GM23338 (cell line): Measurements from ENCODE around the gene NDST3. TPM values are rescaled to one million over a fixed set of nuclear protein-coding genes. Genes with fewer than 3 reads are reported as not detected.

Experiments used
- ATAC-seq: fragments of 200-7000 bp; cut with Tn5 transposase; 3 replicates; pipeline ENCODE4 v1.9.1; 2020
- DNase-seq: peaks from one replicate; pipeline ENCODE4 v3.0.0-alpha.2; 2015; ENCODE audit warnings: low spot score
- H2AFZ ChIP-seq: fragments of 200-600 bp; sonication (generic); 2 replicates; pipeline ENCODE4 v1.8.0; 2016; ENCODE audit warnings: antibody characterized with exemption, mild to moderate bottlenecking, moderate library complexity
- H3F3A ChIP-seq: fragments of 200-600 bp; sonication (generic); replicated peaks from 2 replicates; pipeline ENCODE4 v1.8.0; 2017; ENCODE audit warnings: antibody characterized with exemption, mixed run types, low read depth
- H3K27ac ChIP-seq: fragments of 200-600 bp; sonication (generic); 2 replicates; pipeline ENCODE4 v1.6.1; 2016; ENCODE audit warnings: low read depth
- H3K27me3 ChIP-seq: fragments of 200-600 bp; sonication (generic); 2 replicates; pipeline ENCODE4 v1.8.0; 2016; ENCODE audit warnings: mild to moderate bottlenecking, mixed run types, moderate library complexity; ENCODE audit not compliant: insufficient read depth
- H3K36me3 ChIP-seq: fragments of 200-600 bp; sonication (generic); 2 replicates; pipeline ENCODE4 v1.8.0; 2016; ENCODE audit warnings: mild to moderate bottlenecking; ENCODE audit not compliant: insufficient read depth
- H3K4me1 ChIP-seq: fragments of 200-600 bp; sonication (generic); 2 replicates; pipeline ENCODE4 v1.8.0; 2016; ENCODE audit warnings: mild to moderate bottlenecking, moderate library complexity; ENCODE audit not compliant: insufficient read depth
- H3K4me2 ChIP-seq: fragments of 200-600 bp; sonication (generic); 2 replicates; pipeline ENCODE4 v1.7.1; 2017; ENCODE audit warnings: mixed run types
- H3K4me3 ChIP-seq: fragments of 200-600 bp; sonication (generic); 2 replicates; pipeline ENCODE4 v1.6.1; 2016; ENCODE audit warnings: mixed run types
- H3K79me2 ChIP-seq: fragments of 200-600 bp; sonication (generic); replicated peaks from 2 replicates; pipeline ENCODE4 v1.8.0; 2017; ENCODE audit warnings: mild to moderate bottlenecking; ENCODE audit not compliant: insufficient read depth
- H3K9me2 ChIP-seq: fragments of 200-600 bp; sonication (generic); 2 replicates; pipeline ENCODE4 v1.8.0; 2017; ENCODE audit not compliant: insufficient read depth
- H4K20me1 ChIP-seq: fragments of 200-600 bp; sonication (generic); replicated peaks from 2 replicates; pipeline ENCODE4 v1.8.0; 2017; ENCODE audit warnings: mild to moderate bottlenecking; ENCODE audit not compliant: insufficient read depth
- H3K27ac Mint-ChIP-seq: 2 replicates; pipeline ENCODE4 v1.8.0; 2020; ENCODE audit warnings: inconsistent platforms, mild to moderate bottlenecking, moderate library complexity, mixed read lengths
- H3K27me3 Mint-ChIP-seq: 3 replicates; pipeline ENCODE4 v1.8.0; 2022; ENCODE audit warnings: low read depth, mild to moderate bottlenecking, moderate library complexity, mixed read lengths, inconsistent platforms; ENCODE audit not compliant: insufficient read depth, poor library complexity
- H3K36me3 Mint-ChIP-seq: 3 replicates; pipeline ENCODE4 v1.8.0; 2021; ENCODE audit warnings: low read depth, mild to moderate bottlenecking, inconsistent platforms, moderate library complexity, mixed read lengths
- H3K4me1 Mint-ChIP-seq: 3 replicates; pipeline ENCODE4 v1.8.0; 2020; ENCODE audit warnings: mild to moderate bottlenecking, inconsistent platforms, mixed read lengths
- H3K4me3 Mint-ChIP-seq: 3 replicates; pipeline ENCODE4 v1.8.0; 2021; ENCODE audit warnings: moderate library complexity, mild to moderate bottlenecking, inconsistent platforms, mixed read lengths
- H3K9me3 Mint-ChIP-seq: 3 replicates; pipeline ENCODE4 v1.8.0; 2020; ENCODE audit warnings: moderate library complexity, mild to moderate bottlenecking, inconsistent platforms, mixed read lengths
- CREB1 ChIP-seq: fragments of 250-450 bp; sonication (Bioruptor Pico); IDR thresholded peaks from 2 replicates; pipeline ENCODE4 v1.5.0; 2020; ENCODE audit warnings: low read depth, mild to moderate bottlenecking, moderate library complexity
- EZH2 ChIP-seq: fragments of 200-600 bp; sonication (generic); IDR thresholded peaks from one replicate; pipeline ENCODE4 v1.8.0; 2017; ENCODE audit warnings: antibody characterized with exemption, mild to moderate bottlenecking, low read depth; ENCODE audit not compliant: unreplicated experiment
- EZH2phosphoT487 ChIP-seq: fragments of 200-600 bp; sonication (generic); IDR thresholded peaks from one replicate; pipeline ENCODE4 v1.8.1; 2018; ENCODE audit warnings: antibody characterized with exemption; ENCODE audit not compliant: unreplicated experiment
- JUNB ChIP-seq: IDR thresholded peaks from one replicate; pipeline ENCODE4 v1.6.1; 2016; ENCODE audit warnings: antibody characterized with exemption; ENCODE audit not compliant: unreplicated experiment
- NANOG ChIP-seq: IDR thresholded peaks from 2 replicates; pipeline ENCODE4 v1.6.1; 2016; ENCODE audit warnings: antibody characterized with exemption, borderline replicate concordance
- POLR2AphosphoS5 ChIP-seq: IDR thresholded peaks from 2 replicates; pipeline ENCODE4 v1.6.1; 2016; ENCODE audit warnings: antibody characterized with exemption, low read depth
- STAT1 ChIP-seq: IDR thresholded peaks from one replicate; pipeline ENCODE4 v1.6.1; 2016; ENCODE audit warnings: antibody characterized with exemption; ENCODE audit not compliant: unreplicated experiment
- ZNF114 ChIP-seq: fragments of 250-450 bp; sonication (Bioruptor Pico); IDR thresholded peaks from 2 replicates; pipeline ENCODE4 v1.5.0; 2020; ENCODE audit warnings: mild to moderate bottlenecking, moderate library complexity
- ZNF331 ChIP-seq: fragments of 250-450 bp; sonication (Bioruptor Pico); IDR thresholded peaks from 2 replicates; pipeline ENCODE4 v1.5.0; 2020; ENCODE audit warnings: low read depth, mild to moderate bottlenecking, moderate library complexity
- polyA plus RNA-seq: library from polyadenylated mRNA; unstranded; fragments of >200 nt; fragmentation: Nextera tagmentation; extraction: Ambion mirVana; gene quantifications from 2 replicates; pipeline ENCODE4 v1.2.1, GENCODE V29; 2016
- total RNA-seq: library from RNA; depleted of rRNA; stranded (reverse); fragments of >200 nt; shearing (Covaris generic); gene quantifications from 2 replicates; pipeline ENCODE4 v1.2.3, GENCODE V29; 2014
- TF ChIP-seq, protein P1 (sequence below): IDR thresholded peaks from 2 replicates; pipeline ENCODE4 v1.6.1; 2016; ENCODE audit warnings: antibody characterized with exemption
- TF ChIP-seq, protein P2 (sequence below), 2 experiments: fragments of 200-600 bp in 1 of 2; sonication (generic) in 1 of 2; conservative IDR thresholded peaks; 2 replicates each; pipeline versions ENCODE4 v1.5.1 to v1.6.1; 2016 to 2017; ENCODE audit warnings: antibody characterized with exemption in 2 of 2, low read depth in 2 of 2, mild to moderate bottlenecking in 2 of 2, moderate library complexity in 1 of 2
- TF ChIP-seq, protein P3 (sequence below): fragments of 250-450 bp; sonication (Bioruptor Pico); IDR thresholded peaks from 2 replicates; pipeline ENCODE4 v1.5.0; 2020; ENCODE audit warnings: mild to moderate bottlenecking, moderate library complexity
- TF ChIP-seq, protein P4 (sequence below): IDR thresholded peaks from one replicate; pipeline ENCODE4 v1.6.1; 2018; ENCODE audit warnings: antibody characterized with exemption; ENCODE audit not compliant: unreplicated experiment

The NDST3 gene
- total and polyA plus RNA-seq, 2 experiments from 2014 or later = 0.19 to 0.56 TPM

DNA sequence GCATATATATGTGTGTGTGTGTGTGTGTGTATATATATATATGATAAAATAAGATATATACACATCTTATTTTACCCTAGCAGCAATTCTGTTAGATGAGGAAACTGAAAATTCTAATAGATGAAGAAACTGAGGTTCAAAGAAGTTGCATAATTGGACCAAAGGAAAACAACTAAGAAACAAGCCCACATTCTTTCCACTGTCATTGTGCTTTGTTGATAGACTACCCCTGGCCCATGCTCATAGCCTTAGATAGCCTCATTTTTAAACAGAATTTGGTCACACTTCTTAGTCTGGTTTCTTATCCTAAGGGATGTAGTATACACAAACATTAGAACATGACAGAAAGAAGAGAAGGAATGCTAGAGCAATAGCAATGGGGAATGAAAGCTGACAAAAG, 138.8 kb downstream of the NDST3 start:
- H4K20me1 ChIP-seq = no peaks in the 10 kb centered on the region
- no peak overlapping the region for H3K4me2 ChIP-seq
- ATAC-seq (no peak), DNase-seq (no peak)
- Mint-ChIP-seq H3K36me3 (no peaks in the 10 kb centered on the region), H3K27ac (no peak overlapping the region), H3K4me1 (peaks cover 3% of the 10 kb centered on the region; the same call in 2 of the 3 replicates), H3K9me3 (peaks cover 3% of the 10 kb centered on the region; the same call in 1 of the 3 replicates), H3K27me3 (no peaks in the 10 kb centered on the region), H3K4me3 (no peak overlapping the region)
- no peaks in the 10 kb centered on the region for H3K79me2 ChIP-seq
- H3K4me1 ChIP-seq = no peaks in the 10 kb centered on the region
- TF ChIP-seq, protein P1, sequence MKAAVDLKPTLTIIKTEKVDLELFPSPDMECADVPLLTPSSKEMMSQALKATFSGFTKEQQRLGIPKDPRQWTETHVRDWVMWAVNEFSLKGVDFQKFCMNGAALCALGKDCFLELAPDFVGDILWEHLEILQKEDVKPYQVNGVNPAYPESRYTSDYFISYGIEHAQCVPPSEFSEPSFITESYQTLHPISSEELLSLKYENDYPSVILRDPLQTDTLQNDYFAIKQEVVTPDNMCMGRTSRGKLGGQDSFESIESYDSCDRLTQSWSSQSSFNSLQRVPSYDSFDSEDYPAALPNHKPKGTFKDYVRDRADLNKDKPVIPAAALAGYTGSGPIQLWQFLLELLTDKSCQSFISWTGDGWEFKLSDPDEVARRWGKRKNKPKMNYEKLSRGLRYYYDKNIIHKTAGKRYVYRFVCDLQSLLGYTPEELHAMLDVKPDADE = no peak
- TF ChIP-seq NANOG = no peak
- no peak for TF ChIP-seq POLR2AphosphoS5
- TF ChIP-seq, protein P2, sequence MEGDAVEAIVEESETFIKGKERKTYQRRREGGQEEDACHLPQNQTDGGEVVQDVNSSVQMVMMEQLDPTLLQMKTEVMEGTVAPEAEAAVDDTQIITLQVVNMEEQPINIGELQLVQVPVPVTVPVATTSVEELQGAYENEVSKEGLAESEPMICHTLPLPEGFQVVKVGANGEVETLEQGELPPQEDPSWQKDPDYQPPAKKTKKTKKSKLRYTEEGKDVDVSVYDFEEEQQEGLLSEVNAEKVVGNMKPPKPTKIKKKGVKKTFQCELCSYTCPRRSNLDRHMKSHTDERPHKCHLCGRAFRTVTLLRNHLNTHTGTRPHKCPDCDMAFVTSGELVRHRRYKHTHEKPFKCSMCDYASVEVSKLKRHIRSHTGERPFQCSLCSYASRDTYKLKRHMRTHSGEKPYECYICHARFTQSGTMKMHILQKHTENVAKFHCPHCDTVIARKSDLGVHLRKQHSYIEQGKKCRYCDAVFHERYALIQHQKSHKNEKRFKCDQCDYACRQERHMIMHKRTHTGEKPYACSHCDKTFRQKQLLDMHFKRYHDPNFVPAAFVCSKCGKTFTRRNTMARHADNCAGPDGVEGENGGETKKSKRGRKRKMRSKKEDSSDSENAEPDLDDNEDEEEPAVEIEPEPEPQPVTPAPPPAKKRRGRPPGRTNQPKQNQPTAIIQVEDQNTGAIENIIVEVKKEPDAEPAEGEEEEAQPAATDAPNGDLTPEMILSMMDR (conservative IDR thresholded peaks at IDR 0.05; ENCODE audit: low read depth in 2 of 2) = no peak
- no peak for TF ChIP-seq ZNF331
- no peak for TF ChIP-seq STAT1
- no peak for TF ChIP-seq EZH2phosphoT487
- TF ChIP-seq, protein P3, sequence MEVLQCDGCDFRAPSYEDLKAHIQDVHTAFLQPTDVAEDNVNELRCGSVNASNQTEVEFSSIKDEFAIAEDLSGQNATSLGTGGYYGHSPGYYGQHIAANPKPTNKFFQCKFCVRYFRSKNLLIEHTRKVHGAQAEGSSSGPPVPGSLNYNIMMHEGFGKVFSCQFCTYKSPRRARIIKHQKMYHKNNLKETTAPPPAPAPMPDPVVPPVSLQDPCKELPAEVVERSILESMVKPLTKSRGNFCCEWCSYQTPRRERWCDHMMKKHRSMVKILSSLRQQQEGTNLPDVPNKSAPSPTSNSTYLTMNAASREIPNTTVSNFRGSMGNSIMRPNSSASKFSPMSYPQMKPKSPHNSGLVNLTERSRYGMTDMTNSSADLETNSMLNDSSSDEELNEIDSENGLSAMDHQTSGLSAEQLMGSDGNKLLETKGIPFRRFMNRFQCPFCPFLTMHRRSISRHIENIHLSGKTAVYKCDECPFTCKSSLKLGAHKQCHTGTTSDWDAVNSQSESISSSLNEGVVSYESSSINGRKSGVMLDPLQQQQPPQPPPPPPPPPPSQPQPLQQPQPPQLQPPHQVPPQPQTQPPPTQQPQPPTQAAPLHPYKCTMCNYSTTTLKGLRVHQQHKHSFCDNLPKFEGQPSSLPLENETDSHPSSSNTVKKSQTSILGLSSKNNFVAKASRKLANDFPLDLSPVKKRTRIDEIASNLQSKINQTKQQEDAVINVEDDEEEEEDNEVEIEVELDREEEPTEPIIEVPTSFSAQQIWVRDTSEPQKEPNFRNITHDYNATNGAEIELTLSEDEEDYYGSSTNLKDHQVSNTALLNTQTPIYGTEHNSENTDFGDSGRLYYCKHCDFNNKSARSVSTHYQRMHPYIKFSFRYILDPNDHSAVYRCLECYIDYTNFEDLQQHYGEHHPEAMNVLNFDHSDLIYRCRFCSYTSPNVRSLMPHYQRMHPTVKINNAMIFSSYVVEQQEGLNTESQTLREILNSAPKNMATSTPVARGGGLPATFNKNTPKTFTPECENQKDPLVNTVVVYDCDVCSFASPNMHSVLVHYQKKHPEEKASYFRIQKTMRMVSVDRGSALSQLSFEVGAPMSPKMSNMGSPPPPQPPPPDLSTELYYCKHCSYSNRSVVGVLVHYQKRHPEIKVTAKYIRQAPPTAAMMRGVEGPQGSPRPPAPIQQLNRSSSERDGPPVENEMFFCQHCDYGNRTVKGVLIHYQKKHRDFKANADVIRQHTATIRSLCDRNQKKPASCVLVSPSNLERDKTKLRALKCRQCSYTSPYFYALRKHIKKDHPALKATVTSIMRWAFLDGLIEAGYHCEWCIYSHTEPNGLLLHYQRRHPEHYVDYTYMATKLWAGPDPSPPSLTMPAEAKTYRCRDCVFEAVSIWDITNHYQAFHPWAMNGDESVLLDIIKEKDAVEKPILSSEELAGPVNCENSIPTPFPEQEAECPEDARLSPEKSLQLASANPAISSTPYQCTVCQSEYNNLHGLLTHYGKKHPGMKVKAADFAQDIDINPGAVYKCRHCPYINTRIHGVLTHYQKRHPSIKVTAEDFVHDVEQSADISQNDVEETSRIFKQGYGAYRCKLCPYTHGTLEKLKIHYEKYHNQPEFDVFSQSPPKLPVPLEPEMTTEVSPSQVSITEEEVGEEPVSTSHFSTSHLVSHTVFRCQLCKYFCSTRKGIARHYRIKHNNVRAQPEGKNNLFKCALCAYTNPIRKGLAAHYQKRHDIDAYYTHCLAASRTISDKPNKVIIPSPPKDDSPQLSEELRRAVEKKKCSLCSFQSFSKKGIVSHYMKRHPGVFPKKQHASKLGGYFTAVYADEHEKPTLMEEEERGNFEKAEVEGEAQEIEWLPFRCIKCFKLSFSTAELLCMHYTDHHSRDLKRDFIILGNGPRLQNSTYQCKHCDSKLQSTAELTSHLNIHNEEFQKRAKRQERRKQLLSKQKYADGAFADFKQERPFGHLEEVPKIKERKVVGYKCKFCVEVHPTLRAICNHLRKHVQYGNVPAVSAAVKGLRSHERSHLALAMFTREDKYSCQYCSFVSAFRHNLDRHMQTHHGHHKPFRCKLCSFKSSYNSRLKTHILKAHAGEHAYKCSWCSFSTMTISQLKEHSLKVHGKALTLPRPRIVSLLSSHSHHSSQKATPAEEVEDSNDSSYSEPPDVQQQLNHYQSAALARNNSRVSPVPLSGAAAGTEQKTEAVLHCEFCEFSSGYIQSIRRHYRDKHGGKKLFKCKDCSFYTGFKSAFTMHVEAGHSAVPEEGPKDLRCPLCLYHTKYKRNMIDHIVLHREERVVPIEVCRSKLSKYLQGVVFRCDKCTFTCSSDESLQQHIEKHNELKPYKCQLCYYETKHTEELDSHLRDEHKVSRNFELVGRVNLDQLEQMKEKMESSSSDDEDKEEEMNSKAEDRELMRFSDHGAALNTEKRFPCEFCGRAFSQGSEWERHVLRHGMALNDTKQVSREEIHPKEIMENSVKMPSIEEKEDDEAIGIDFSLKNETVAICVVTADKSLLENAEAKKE (CRISPR knock-in tag) = no peak
- no peak for TF ChIP-seq JUNB
- TF ChIP-seq EZH2 = no peak
- TF ChIP-seq, protein P4, sequence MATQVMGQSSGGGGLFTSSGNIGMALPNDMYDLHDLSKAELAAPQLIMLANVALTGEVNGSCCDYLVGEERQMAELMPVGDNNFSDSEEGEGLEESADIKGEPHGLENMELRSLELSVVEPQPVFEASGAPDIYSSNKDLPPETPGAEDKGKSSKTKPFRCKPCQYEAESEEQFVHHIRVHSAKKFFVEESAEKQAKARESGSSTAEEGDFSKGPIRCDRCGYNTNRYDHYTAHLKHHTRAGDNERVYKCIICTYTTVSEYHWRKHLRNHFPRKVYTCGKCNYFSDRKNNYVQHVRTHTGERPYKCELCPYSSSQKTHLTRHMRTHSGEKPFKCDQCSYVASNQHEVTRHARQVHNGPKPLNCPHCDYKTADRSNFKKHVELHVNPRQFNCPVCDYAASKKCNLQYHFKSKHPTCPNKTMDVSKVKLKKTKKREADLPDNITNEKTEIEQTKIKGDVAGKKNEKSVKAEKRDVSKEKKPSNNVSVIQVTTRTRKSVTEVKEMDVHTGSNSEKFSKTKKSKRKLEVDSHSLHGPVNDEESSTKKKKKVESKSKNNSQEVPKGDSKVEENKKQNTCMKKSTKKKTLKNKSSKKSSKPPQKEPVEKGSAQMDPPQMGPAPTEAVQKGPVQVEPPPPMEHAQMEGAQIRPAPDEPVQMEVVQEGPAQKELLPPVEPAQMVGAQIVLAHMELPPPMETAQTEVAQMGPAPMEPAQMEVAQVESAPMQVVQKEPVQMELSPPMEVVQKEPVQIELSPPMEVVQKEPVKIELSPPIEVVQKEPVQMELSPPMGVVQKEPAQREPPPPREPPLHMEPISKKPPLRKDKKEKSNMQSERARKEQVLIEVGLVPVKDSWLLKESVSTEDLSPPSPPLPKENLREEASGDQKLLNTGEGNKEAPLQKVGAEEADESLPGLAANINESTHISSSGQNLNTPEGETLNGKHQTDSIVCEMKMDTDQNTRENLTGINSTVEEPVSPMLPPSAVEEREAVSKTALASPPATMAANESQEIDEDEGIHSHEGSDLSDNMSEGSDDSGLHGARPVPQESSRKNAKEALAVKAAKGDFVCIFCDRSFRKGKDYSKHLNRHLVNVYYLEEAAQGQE = no peak
- no peak for TF ChIP-seq CREB1 (CRISPR knock-in tag)
- no peak for TF ChIP-seq ZNF114 (CRISPR knock-in tag)
- no peak overlapping the region for H3K27ac ChIP-seq
- no peaks in the 10 kb centered on the region for H3K9me2 ChIP-seq
- no peak overlapping the region for H2AFZ ChIP-seq
- no peak overlapping the region for H3K4me3 ChIP-seq
- no peaks in the 10 kb centered on the region for H3K27me3 ChIP-seq
- H3K36me3 ChIP-seq = no peaks in the 10 kb centered on the region
- no peaks in the 10 kb centered on the region for H3F3A ChIP-seq
